Inferior parietal cortex (tissue), 1 donor: ENCODE measurements around the gene MATN1.

ENCODE experiments used
- DNase-seq: peaks from one replicate; pipeline ENCODE4 v3.0.0-alpha.2; 2016; ENCODE audit errors: extremely low spot score

MATN1 gene

DNA sequence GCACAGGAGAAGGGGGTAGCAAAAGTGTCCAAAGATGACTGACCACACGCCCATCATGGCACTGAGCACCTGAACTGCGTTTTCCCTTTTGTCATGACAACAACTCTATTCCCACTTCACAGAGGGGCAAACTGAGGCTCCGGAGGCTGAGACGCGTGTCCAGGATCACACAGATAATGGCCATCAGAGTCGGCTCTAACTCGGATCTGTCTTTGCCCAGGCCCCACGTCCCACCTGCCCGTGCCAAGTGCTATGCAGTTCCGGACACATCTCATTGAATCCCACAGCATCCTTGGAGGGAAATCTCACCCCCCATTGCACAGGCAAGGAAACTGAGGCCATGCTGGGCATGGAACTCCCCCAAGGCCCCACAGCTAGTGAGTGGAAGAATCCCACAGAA, 62.1 kb downstream of the MATN1 start:
- no peak for DNase-seq
